H9 (cell line): ENCODE results near the gene SPX. TPM values are rescaled to one million over a fixed set of nuclear protein-coding genes. Genes with fewer than 3 reads are reported as not detected.

Experiments
- DNase-seq: peaks from one replicate; pipeline ENCODE4 v3.0.0-alpha.2; 2017
- H2AFZ ChIP-seq: one replicate; pipeline ENCODE4 v1.6.1; 2013; ENCODE audit warnings: mild to moderate bottlenecking, low read length, control low read depth, moderate library complexity
- H2AK5ac ChIP-seq: 2 replicates; pipeline ENCODE4 v1.6.1; 2013; ENCODE audit warnings: low read length, control low read depth, mixed read lengths; ENCODE audit not compliant: insufficient read length
- H2BK120ac ChIP-seq: one replicate; pipeline ENCODE4 v1.6.1; 2013; ENCODE audit warnings: low read depth, mild to moderate bottlenecking, low read length, control low read depth, inconsistent platforms; ENCODE audit not compliant: poor library complexity, severe bottlenecking
- H2BK12ac ChIP-seq: 2 replicates; pipeline ENCODE4 v1.6.1; 2013; ENCODE audit warnings: low read length, control low read depth, mixed read lengths, low read depth; ENCODE audit not compliant: insufficient read length
- H2BK15ac ChIP-seq: 2 replicates; pipeline ENCODE4 v1.6.1; 2013; ENCODE audit warnings: low read depth, low read length, control low read depth
- H2BK20ac ChIP-seq: one replicate; pipeline ENCODE4 v1.6.1; 2013; ENCODE audit warnings: low read depth, mild to moderate bottlenecking, low read length, control low read depth, inconsistent platforms; ENCODE audit not compliant: poor library complexity, severe bottlenecking
- H2BK5ac ChIP-seq: 2 replicates; pipeline ENCODE4 v1.6.1; 2013; ENCODE audit warnings: low read length, control low read depth, mixed read lengths; ENCODE audit not compliant: insufficient read length
- H3K14ac ChIP-seq: 2 replicates; pipeline ENCODE4 v1.6.1; 2013; ENCODE audit warnings: low read length, control low read depth; ENCODE audit not compliant: insufficient read depth
- H3K18ac ChIP-seq: 2 replicates; pipeline ENCODE4 v1.6.1; 2013; ENCODE audit warnings: low read depth, mild to moderate bottlenecking, mixed read lengths, low read length, control low read depth; ENCODE audit not compliant: insufficient read length
- H3K23ac ChIP-seq: 2 replicates; pipeline ENCODE4 v1.6.1; 2013; ENCODE audit warnings: low read length, control low read depth, mixed read lengths, low read depth; ENCODE audit not compliant: insufficient read length
- H3K23me2 ChIP-seq: 2 replicates; pipeline ENCODE4 v1.6.1; 2013; ENCODE audit warnings: low read depth, mild to moderate bottlenecking, mixed read lengths, low read length, control low read depth; ENCODE audit not compliant: insufficient read length, poor library complexity, severe bottlenecking
- H3K27ac ChIP-seq: 2 replicates; pipeline ENCODE4 v1.5.1; 2013; ENCODE audit warnings: low read length, control low read depth, mixed read lengths, low read depth; ENCODE audit not compliant: insufficient read length
- H3K27me3 ChIP-seq: 2 replicates; pipeline ENCODE4 v1.6.1; 2013; ENCODE audit warnings: low read length, control low read depth, inconsistent platforms; ENCODE audit not compliant: insufficient read depth
- H3K4ac ChIP-seq: 2 replicates; pipeline ENCODE4 v1.6.1; 2013; ENCODE audit warnings: low read depth, mild to moderate bottlenecking, control low read depth, inconsistent platforms, low read length, moderate library complexity
- H3K4me1 ChIP-seq: 2 replicates; pipeline ENCODE4 v1.6.1; 2013; ENCODE audit warnings: low read length, control low read depth, inconsistent platforms; ENCODE audit not compliant: insufficient read depth
- H3K4me2 ChIP-seq: 2 replicates; pipeline ENCODE4 v1.6.1; 2013; ENCODE audit warnings: low read length, control low read depth, mixed read lengths; ENCODE audit not compliant: insufficient read length, insufficient read depth
- H3K56ac ChIP-seq: 2 replicates; pipeline ENCODE4 v1.6.1; 2013; ENCODE audit warnings: low read depth, mild to moderate bottlenecking, mixed read lengths, low read length, control low read depth; ENCODE audit not compliant: insufficient read length
- H3K79me1 ChIP-seq: 2 replicates; pipeline ENCODE4 v1.6.1; 2013; ENCODE audit warnings: low read depth, mild to moderate bottlenecking, moderate library complexity, low read length, control low read depth, inconsistent platforms; ENCODE audit not compliant: insufficient read depth, poor library complexity, severe bottlenecking
- H3K79me2 ChIP-seq: 2 replicates; pipeline ENCODE4 v1.6.1; 2013; ENCODE audit warnings: low read length, control low read depth, inconsistent platforms; ENCODE audit not compliant: insufficient read depth
- H3K9ac ChIP-seq: 2 replicates; pipeline ENCODE4 v1.6.1; 2013; ENCODE audit warnings: low read length, control low read depth, mixed read lengths; ENCODE audit not compliant: insufficient read length; ENCODE audit errors: extremely low read depth
- H3K9me3 ChIP-seq: one replicate; pipeline ENCODE4 v1.6.1; 2013; ENCODE audit warnings: low read depth, low read length, inconsistent platforms; ENCODE audit not compliant: control insufficient read depth
- H3T11ph ChIP-seq: one replicate; pipeline ENCODE4 v1.6.1; 2013; ENCODE audit warnings: mild to moderate bottlenecking, low read length, control low read depth, inconsistent platforms
- H4K20me1 ChIP-seq: one replicate; pipeline ENCODE4 v1.6.1; 2013; ENCODE audit not compliant: control insufficient read depth, insufficient read length, insufficient read depth
- H4K5ac ChIP-seq: 2 replicates; pipeline ENCODE4 v1.6.1; 2013; ENCODE audit warnings: low read depth, mild to moderate bottlenecking, mixed read lengths, low read length, control low read depth; ENCODE audit not compliant: insufficient read length
- H4K8ac ChIP-seq: replicated peaks from 2 replicates; pipeline ENCODE4 v1.6.1; 2013; ENCODE audit warnings: low read length, control low read depth, mixed read lengths, low read depth; ENCODE audit not compliant: insufficient read length
- H4K91ac ChIP-seq: 2 replicates; pipeline ENCODE4 v1.6.1; 2013; ENCODE audit warnings: low read depth, mild to moderate bottlenecking, moderate library complexity, mixed read lengths, low read length, control low read depth; ENCODE audit not compliant: insufficient read length
- H3K27ac Mint-ChIP-seq, 3 experiments: 2 replicates in 2 of 3; 3 replicates in 1 of 3; pipeline ENCODE4 v1.8.0; 2020 to 2021; ENCODE audit warnings: mixed read lengths in 3 of 3, mild to moderate bottlenecking in 1 of 3, moderate library complexity in 1 of 3
- H3K27me3 Mint-ChIP-seq: 2 replicates; pipeline ENCODE4 v1.8.0; 2021; ENCODE audit warnings: low read depth, mild to moderate bottlenecking, moderate library complexity, mixed read lengths
- H3K36me3 Mint-ChIP-seq, 3 experiments: 2 replicates in 2 of 3; 3 replicates in 1 of 3; pipeline ENCODE4 v1.8.0; 2020 to 2021; ENCODE audit warnings: low read depth in 3 of 3, mixed read lengths in 3 of 3; ENCODE audit not compliant: insufficient read depth in 1 of 3
- H3K4me1 Mint-ChIP-seq, 2 experiments: 2 replicates each; pipeline ENCODE4 v1.8.0; 2020; ENCODE audit warnings: mixed read lengths in 2 of 2
- H3K4me3 Mint-ChIP-seq, 2 experiments: 2 replicates in 1 of 2; 3 replicates in 1 of 2; pipeline ENCODE4 v1.8.0; 2020 to 2021; ENCODE audit warnings: mild to moderate bottlenecking in 2 of 2, mixed read lengths in 2 of 2, moderate library complexity in 1 of 2
- H3K9me3 Mint-ChIP-seq, 2 experiments: 2 replicates in 1 of 2; 3 replicates in 1 of 2; pipeline ENCODE4 v1.8.0; 2020; ENCODE audit warnings: mild to moderate bottlenecking in 2 of 2, mixed read lengths in 2 of 2, moderate library complexity in 1 of 2
- CTCF ChIP-seq: fragments of 200-600 bp; sonication (generic); conservative IDR thresholded peaks from 3 replicates; pipeline ENCODE4 v1.8.0; 2021; ENCODE audit warnings: antibody characterized with exemption, mild to moderate bottlenecking
- total RNA-seq: library from RNA; stranded (reverse); gene quantifications from 2 replicates; pipeline ENCODE4 v1.2.1, GENCODE V29; 2021

Gene SPX
- total RNA-seq, 1 experiment from 2014 or later, result 0.35 TPM

DNA sequence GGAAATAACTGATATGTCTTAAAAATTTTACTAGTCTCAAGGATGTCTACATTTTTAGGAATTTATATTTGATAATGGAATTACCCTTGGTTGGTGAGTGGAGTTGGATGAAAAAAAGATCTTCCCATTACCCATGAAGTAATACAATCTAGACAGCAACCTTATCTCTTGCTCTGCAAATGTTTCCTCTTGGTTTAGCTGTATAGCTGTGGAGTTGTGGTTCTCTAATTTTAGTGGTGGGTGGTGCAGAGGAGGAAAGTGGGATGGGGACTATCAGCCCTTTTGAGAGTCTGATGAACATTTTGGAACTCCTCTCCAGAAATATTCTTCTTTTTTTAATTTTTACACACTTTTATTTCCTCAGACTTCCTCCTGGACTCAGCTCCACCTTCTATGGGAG lies 17.1 kb downstream of the SPX start:
- Histone ChIP-seq H4K20me1 (no peaks in the 10 kb centered on the region), H2BK20ac (no peak overlapping the region), H2BK120ac (no peak overlapping the region), H3K4me2 (no peak overlapping the region), H3K4me1 (no peaks in the 10 kb centered on the region), H3K9ac (no peak overlapping the region), H3K27me3 (no peaks in the 10 kb centered on the region), H3K18ac (no peak overlapping the region), H3K56ac (no peak overlapping the region), H3K4ac (no peak overlapping the region), H2AFZ (no peak overlapping the region), H3K9me3 (no peaks in the 10 kb centered on the region), H3K79me2 (no peaks in the 10 kb centered on the region), H3K14ac (no peak overlapping the region), H3K79me1 (no peaks in the 10 kb centered on the region), H3T11ph (no peak overlapping the region), H2BK5ac (no peak overlapping the region), H3K27ac (no peak overlapping the region), H4K5ac (no peak overlapping the region), H2AK5ac (no peak overlapping the region), H3K23ac (no peak overlapping the region), H3K23me2 (no peaks in the 10 kb centered on the region), H4K8ac (no peak overlapping the region), H2BK12ac (no peak overlapping the region), H4K91ac (no peak overlapping the region), H2BK15ac (no peak overlapping the region)
- no peak for DNase-seq
- H3K4me1 Mint-ChIP-seq, result peaks cover 6% of the 10 kb centered on the region in 2 experiments; a peak in 1 of 4 replicates
- H3K9me3 Mint-ChIP-seq, result no peaks in the 10 kb centered on the region
- H3K4me3 Mint-ChIP-seq, result no peak overlapping the region
- H3K27me3 Mint-ChIP-seq, result peaks cover 2% of the 10 kb centered on the region
- no peak for TF ChIP-seq CTCF
- no peaks in the 10 kb centered on the region for H3K36me3 Mint-ChIP-seq
- no peak overlapping the region for H3K27ac Mint-ChIP-seq
